HepG2 (cell line): ENCODE data around the gene QRICH2. TPM values are rescaled to one million over a fixed set of nuclear protein-coding genes. Genes with fewer than 3 reads are reported as not detected.

Experiments used
- AKAP8 ChIP-seq: sonication (generic); formaldehyde crosslinking; IDR thresholded peaks from 2 replicates; pipeline ENCODE4 v1.5.1; 2020; ENCODE audit warnings: mild to moderate bottlenecking, missing genetic modification reagents
- ARNTL ChIP-seq: sonication (generic); formaldehyde crosslinking; IDR thresholded peaks from 2 replicates; pipeline ENCODE4 v1.4.0; 2020; ENCODE audit warnings: mild to moderate bottlenecking, missing genetic modification reagents
- ATAD3A ChIP-seq: sonication (generic); formaldehyde crosslinking; IDR thresholded peaks from 2 replicates; pipeline ENCODE4 v1.4.0; 2020; ENCODE audit warnings: missing genetic modification reagents
- ATF1 ChIP-seq: IDR thresholded peaks from 2 replicates; pipeline ENCODE4 v1.6.1; 2016; ENCODE audit warnings: mild to moderate bottlenecking, control low read depth
- DPF2 ChIP-seq: sonication (generic); formaldehyde crosslinking; IDR thresholded peaks from 2 replicates; pipeline ENCODE4 v1.4.0; 2020; ENCODE audit warnings: mild to moderate bottlenecking, low read depth, missing genetic modification reagents, borderline replicate concordance
- EEA1 ChIP-seq: sonication (generic); formaldehyde crosslinking; IDR thresholded peaks from 2 replicates; pipeline ENCODE4 v1.5.1; 2020; ENCODE audit warnings: mild to moderate bottlenecking, missing genetic modification reagents, borderline replicate concordance
- GABPB1 ChIP-seq: IDR thresholded peaks from 2 replicates; pipeline ENCODE4 v1.6.1; 2016; ENCODE audit warnings: mild to moderate bottlenecking, missing genetic modification reagents, moderate library complexity, missing compliant biosample characterization
- GTF2F1 ChIP-seq: fragments of 150-350 bp; IDR thresholded peaks from 2 replicates; pipeline ENCODE4 v1.6.1; 2014; ENCODE audit warnings: low read length
- GTF3A ChIP-seq: sonication (generic); formaldehyde crosslinking; conservative IDR thresholded peaks from 2 replicates; pipeline ENCODE4 v1.4.0; 2020; ENCODE audit warnings: mild to moderate bottlenecking, missing genetic modification reagents
- KDM2A ChIP-seq: sonication (generic); formaldehyde crosslinking; IDR thresholded peaks from 2 replicates; pipeline ENCODE4 v1.4.0; 2020; ENCODE audit warnings: low read depth, missing genetic modification reagents, borderline replicate concordance
- KLF12 ChIP-seq: sonication (generic); formaldehyde crosslinking; IDR thresholded peaks from 2 replicates; pipeline ENCODE4 v1.4.0; 2020; ENCODE audit warnings: missing genetic modification reagents, borderline replicate concordance
- MYNN ChIP-seq: sonication (generic); formaldehyde crosslinking; IDR thresholded peaks from 2 replicates; pipeline ENCODE4 v1.4.0; 2020; ENCODE audit warnings: mild to moderate bottlenecking, low read depth, missing genetic modification reagents
- PCBP1 ChIP-seq: fragments of 200-400 bp; formaldehyde crosslinking; IDR thresholded peaks from 2 replicates; pipeline ENCODE4 v1.6.1; 2017; ENCODE audit warnings: mild to moderate bottlenecking, low read depth, low read length, borderline replicate concordance
- POLR2A ChIP-seq, 2 experiments: IDR thresholded peaks; 2 replicates each; pipeline ENCODE4 v1.6.1; 2011; ENCODE audit warnings: low read depth in 2 of 2, low read length in 2 of 2, mild to moderate bottlenecking in 1 of 2, moderate library complexity in 1 of 2; ENCODE audit not compliant: insufficient read depth in 1 of 2
- SOX13 ChIP-seq, 3 experiments: fragments of 450-650 bp in 1 of 3; sonication (generic) in 1 of 3; formaldehyde crosslinking in 1 of 3; IDR thresholded peaks in 2 of 3; conservative IDR thresholded peaks in 1 of 3; 2 replicates each; pipeline versions ENCODE4 v1.5.0 to v1.6.1; 2016 to 2020; ENCODE audit warnings: antibody characterized with exemption in 1 of 3, mild to moderate bottlenecking in 1 of 3, missing compliant biosample characterization in 1 of 3, missing genetic modification reagents in 1 of 3, moderate library complexity in 1 of 3
- SOX6 ChIP-seq, 2 experiments: fragments of 450-650 bp in 1 of 2; sonication (generic) in 1 of 2; formaldehyde crosslinking in 1 of 2; IDR thresholded peaks; 2 replicates each; pipeline versions ENCODE4 v1.4.0 to v1.6.1; 2017 to 2020; ENCODE audit warnings: antibody characterized with exemption in 1 of 2, mild to moderate bottlenecking in 1 of 2, missing genetic modification reagents in 1 of 2
- TEAD3 ChIP-seq: optimal IDR thresholded peaks from 2 replicates; pipeline ENCODE3; 2016; ENCODE audit warnings: borderline replicate concordance
- polyA plus RNA-seq, 8 experiments: library from polyadenylated mRNA; depleted of rRNA in 3 of 8; stranded (reverse) in 7 of 8; unstranded in 1 of 8; fragments of >200 nt; fragmentation: Illumina TruSeq in 4 of 8; extraction: Trizol in 4 of 8; gene quantifications; 2 replicates each; pipeline versions ENCODE4 v1.2.1 to v1.2.3, GENCODE V29; 2011 to 2016; ENCODE audit warnings: low read depth in 4 of 8, missing spikeins in 1 of 8, mixed read lengths in 1 of 8; ENCODE audit not compliant: insufficient read depth in 1 of 8
- total RNA-seq, 5 experiments: library from RNA; depleted of rRNA; stranded (reverse); fragments of >200 nt; fragmentation: Illumina TruSeq; extraction: Trizol; gene quantifications; 2 replicates each; pipeline ENCODE4 v1.2.3, GENCODE V29; 2016; ENCODE audit warnings: low read depth in 1 of 5
- TF ChIP-seq, protein P1 (sequence below): fragments of 450-650 bp; IDR thresholded peaks from 2 replicates; pipeline ENCODE4 v1.6.1; 2016
- TF ChIP-seq, protein P2 (sequence below), 2 experiments: sonication (generic) in 1 of 2; formaldehyde crosslinking in 1 of 2; IDR thresholded peaks; 2 replicates each; pipeline versions ENCODE4 v1.4.0 to v1.6.1; 2018 to 2020; ENCODE audit warnings: missing genetic modification reagents in 2 of 2, borderline replicate concordance in 1 of 2, low read depth in 1 of 2, mild to moderate bottlenecking in 1 of 2, missing biosample characterization in 1 of 2
- TF ChIP-seq, protein P3 (sequence below): sonication (generic); formaldehyde crosslinking; IDR thresholded peaks from 2 replicates; pipeline ENCODE4 v1.4.0; 2020; ENCODE audit warnings: missing genetic modification reagents
- TF ChIP-seq, protein P4 (sequence below): sonication (generic); formaldehyde crosslinking; IDR thresholded peaks from 2 replicates; pipeline ENCODE4 v1.4.0; 2020; ENCODE audit warnings: missing genetic modification reagents

The QRICH2 gene
- total and polyA plus RNA-seq, 2 of the 13 experiments (the other 11 are each of a cell fraction or from before 2014, with no cell fraction given) = 3.7 to 5.7 TPM

DNA sequence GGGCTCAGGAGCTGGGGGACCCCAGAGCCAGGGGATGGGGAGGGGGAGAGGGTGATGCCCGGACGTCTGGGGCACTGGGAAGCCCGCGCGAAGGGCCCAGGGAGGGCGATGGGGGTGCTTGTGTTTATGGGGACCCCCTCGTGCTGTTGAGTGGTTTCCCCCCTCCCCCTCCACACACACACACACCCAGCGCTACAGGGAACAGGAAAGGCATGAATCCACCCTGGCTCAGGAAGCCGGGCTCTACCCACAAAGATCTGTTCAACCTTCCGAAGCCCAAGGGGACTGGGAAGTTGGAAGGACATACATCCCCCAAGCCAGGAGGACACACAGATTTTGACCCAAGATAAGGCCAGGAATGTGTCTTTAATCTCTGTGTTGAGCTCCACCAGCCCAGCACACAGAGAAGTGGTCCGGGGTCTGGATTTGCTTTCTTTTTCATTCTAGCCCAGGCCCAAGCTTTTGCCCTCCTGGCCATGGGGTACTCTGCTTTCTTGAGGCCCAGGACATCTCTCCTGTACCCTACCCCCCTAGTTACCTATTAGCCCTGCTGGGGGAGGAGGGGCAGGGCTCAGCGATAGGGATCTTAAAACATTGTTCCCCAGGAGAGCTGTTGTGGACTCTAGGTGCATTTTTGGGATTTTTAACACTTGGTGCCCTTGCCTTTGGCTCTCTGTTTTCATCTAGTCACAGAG is 41.7 kb downstream of the QRICH2 start (continued):
- TF ChIP-seq GABPB1 (CRISPR knock-in tag) (no peak), GTF3A (CRISPR knock-in tag) (0 out of 2 replicates have a peak, but pooled peaks have one; percentile 41), DPF2 (CRISPR knock-in tag) (no peak), SOX13 (IDR thresholded peaks at IDR 0.05) (no peak), SOX13 (CRISPR knock-in tag; conservative IDR thresholded peaks at IDR 0.05 in 1 of 2, IDR thresholded peaks at IDR 0.05 in 1 of 2) (peak in 1 of 2 experiments; percentile 69; a peak in 2 of 4 replicates), POLR2A (IDR thresholded peaks at IDR 0.05; ENCODE audit: insufficient read depth in 1 of 2, low read depth in 2 of 2, low read length in 2 of 2) (peak in 1 of 2 experiments; percentile 34; a peak in 1 of 4 replicates), PCBP1 (0 out of 2 replicates have a peak, but pooled peaks have one; percentile 61), KDM2A (CRISPR knock-in tag) (peak; percentile 3; the same call in 1 of the 2 replicates), EEA1 (CRISPR knock-in tag) (no peak), AKAP8 (CRISPR knock-in tag) (0 out of 2 replicates have a peak, but pooled peaks have one; percentile 7), ATF1 (no peak), MYNN (no peak), ARNTL (no peak), ATAD3A (no peak), GTF2F1 (no peak), SOX6 (IDR thresholded peaks at IDR 0.05) (no peak), SOX6 (CRISPR knock-in tag; IDR thresholded peaks at IDR 0.05) (0 out of 2 replicates have a peak, but pooled peaks have one; percentile 32), TEAD3 (peak; percentile 28), KLF12 (CRISPR knock-in tag) (no peak)
- TF ChIP-seq, protein P1, sequence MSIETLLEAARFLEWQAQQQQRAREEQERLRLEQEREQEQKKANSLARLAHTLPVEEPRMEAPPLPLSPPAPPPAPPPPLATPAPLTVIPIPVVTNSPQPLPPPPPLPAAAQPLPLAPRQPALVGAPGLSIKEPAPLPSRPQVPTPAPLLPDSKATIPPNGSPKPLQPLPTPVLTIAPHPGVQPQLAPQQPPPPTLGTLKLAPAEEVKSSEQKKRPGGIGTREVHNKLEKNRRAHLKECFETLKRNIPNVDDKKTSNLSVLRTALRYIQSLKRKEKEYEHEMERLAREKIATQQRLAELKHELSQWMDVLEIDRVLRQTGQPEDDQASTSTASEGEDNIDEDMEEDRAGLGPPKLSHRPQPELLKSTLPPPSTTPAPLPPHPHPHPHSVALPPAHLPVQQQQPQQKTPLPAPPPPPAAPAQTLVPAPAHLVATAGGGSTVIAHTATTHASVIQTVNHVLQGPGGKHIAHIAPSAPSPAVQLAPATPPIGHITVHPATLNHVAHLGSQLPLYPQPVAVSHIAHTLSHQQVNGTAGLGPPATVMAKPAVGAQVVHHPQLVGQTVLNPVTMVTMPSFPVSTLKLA = no peak
- TF ChIP-seq, protein P2, sequence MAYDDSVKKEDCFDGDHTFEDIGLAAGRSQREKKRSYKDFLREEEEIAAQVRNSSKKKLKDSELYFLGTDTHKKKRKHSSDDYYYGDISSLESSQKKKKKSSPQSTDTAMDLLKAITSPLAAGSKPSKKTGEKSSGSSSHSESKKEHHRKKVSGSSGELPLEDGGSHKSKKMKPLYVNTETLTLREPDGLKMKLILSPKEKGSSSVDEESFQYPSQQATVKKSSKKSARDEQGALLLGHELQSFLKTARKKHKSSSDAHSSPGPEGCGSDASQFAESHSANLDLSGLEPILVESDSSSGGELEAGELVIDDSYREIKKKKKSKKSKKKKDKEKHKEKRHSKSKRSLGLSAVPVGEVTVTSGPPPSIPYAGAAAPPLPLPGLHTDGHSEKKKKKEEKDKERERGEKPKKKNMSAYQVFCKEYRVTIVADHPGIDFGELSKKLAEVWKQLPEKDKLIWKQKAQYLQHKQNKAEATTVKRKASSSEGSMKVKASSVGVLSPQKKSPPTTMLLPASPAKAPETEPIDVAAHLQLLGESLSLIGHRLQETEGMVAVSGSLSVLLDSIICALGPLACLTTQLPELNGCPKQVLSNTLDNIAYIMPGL (CRISPR knock-in tag; IDR thresholded peaks at IDR 0.05; ENCODE audit: borderline replicate concordance in 1 of 2, low read depth in 1 of 2) = 0 out of 4 replicates have a peak, but pooled peaks of 1 of the 2 experiments have one; percentile 28
- TF ChIP-seq, protein P3, sequence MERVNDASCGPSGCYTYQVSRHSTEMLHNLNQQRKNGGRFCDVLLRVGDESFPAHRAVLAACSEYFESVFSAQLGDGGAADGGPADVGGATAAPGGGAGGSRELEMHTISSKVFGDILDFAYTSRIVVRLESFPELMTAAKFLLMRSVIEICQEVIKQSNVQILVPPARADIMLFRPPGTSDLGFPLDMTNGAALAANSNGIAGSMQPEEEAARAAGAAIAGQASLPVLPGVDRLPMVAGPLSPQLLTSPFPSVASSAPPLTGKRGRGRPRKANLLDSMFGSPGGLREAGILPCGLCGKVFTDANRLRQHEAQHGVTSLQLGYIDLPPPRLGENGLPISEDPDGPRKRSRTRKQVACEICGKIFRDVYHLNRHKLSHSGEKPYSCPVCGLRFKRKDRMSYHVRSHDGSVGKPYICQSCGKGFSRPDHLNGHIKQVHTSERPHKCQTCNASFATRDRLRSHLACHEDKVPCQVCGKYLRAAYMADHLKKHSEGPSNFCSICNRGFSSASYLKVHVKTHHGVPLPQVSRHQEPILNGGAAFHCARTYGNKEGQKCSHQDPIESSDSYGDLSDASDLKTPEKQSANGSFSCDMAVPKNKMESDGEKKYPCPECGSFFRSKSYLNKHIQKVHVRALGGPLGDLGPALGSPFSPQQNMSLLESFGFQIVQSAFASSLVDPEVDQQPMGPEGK (CRISPR knock-in tag) = peak; percentile 39; the same call in 1 of the 2 replicates
- TF ChIP-seq, protein P4, sequence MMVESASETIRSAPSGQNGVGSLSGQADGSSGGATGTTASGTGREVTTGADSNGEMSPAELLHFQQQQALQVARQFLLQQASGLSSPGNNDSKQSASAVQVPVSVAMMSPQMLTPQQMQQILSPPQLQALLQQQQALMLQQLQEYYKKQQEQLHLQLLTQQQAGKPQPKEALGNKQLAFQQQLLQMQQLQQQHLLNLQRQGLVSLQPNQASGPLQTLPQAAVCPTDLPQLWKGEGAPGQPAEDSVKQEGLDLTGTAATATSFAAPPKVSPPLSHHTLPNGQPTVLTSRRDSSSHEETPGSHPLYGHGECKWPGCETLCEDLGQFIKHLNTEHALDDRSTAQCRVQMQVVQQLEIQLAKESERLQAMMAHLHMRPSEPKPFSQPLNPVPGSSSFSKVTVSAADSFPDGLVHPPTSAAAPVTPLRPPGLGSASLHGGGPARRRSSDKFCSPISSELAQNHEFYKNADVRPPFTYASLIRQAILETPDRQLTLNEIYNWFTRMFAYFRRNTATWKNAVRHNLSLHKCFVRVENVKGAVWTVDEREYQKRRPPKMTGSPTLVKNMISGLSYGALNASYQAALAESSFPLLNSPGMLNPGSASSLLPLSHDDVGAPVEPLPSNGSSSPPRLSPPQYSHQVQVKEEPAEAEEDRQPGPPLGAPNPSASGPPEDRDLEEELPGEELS = 0 out of 2 replicates have a peak, but pooled peaks have one; percentile 51
